ENCODE measurements around the gene CYP2J2.
"Not testable (repeated sequence)": the region's sequence is repeated elsewhere in the genome, so short reads cannot be mapped to it uniquely, and the experiment has no call there.

CYP2J2 gene

DNA sequence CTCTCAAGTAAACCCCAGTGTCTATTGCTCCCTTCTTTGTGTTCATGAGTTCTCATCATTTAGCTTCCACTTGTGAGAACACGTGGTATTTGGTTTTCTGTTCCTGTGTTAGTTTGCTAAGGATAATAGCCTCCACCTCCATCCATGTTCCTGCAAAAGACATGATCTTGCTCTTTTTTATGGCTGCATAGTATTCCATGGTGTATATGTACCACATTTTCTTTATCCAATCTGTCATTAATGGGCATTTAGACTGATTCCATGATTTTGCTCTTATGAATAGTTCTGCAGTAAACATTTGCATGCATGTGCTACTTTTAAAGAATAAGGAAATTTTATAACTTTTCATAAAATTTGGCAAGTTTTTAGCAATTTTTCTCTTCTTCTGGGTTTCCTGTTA is 71.3 kb downstream of the CYP2J2 start:
- H3K27ac ChIP-seq (ENCODE audit: extremely low read depth, low read depth, low read length); CTCF ChIA-PET; H3K4me3 ChIP-seq (ENCODE audit: low read depth, low read length); POLR2A ChIA-PET; H3K4me1 ChIP-seq (ENCODE audit: control insufficient read depth, insufficient read depth, low read length); H3K9me3 ChIP-seq (ENCODE audit: control insufficient read depth, insufficient read depth, low read depth, low read length): not testable (repeated sequence)
- TF ChIP-seq ZNF146 (tag by site-specific recombination; IDR thresholded peaks at IDR 0.05) (peak; percentile 94), ZNF580 (tag by site-specific recombination; IDR thresholded peaks at IDR 0.05) (0 out of 2 replicates have a peak, but pooled peaks have one; percentile 21)
- H3K36me3 ChIP-seq (ENCODE audit: control insufficient read depth in 2 of 2, insufficient read depth in 1 of 2, low read length in 2 of 2) = peaks cover 0 to 11% of the 10 kb centered on the region in 2 experiments

DNA sequence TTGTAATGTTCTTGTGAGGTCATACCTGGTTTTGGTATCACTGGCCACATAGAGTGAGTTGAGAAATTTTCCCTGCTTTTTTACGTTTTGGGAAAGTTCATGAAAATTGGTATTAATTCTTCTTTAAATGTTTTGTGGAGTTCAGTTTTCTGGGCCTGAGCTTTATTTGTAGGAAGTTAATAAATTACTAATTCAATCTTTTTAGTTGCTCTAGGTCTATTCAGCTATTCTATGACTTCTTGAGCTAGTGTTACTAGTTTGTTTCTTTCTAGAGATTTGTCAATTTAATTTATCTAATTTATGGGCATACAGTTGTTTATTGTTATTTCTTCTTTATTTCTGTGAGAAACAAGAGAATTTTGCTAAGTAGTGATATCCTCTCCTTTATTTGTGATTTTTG is 74.5 kb downstream of the CYP2J2 start:
- POLR2A ChIA-PET = no interaction called here
- CTCF ChIA-PET = interaction anchor here (0.5 to 1.0 kb wide), 2 partner anchors 95 to 1386 kb away, joined by 3 to 4 read pairs; no protein-coding TSS in a partner anchor
- peaks cover 23 to 29% of the 10 kb centered on the region in 2 experiments for H3K36me3 ChIP-seq (ENCODE audit: control insufficient read depth in 2 of 2, insufficient read depth in 1 of 2, low read length in 2 of 2)
- H3K27ac ChIP-seq (ENCODE audit: extremely low read depth, low read depth, low read length) = no peak overlapping the region
- TF ChIP-seq ZNF426 (tag by site-specific recombination; IDR thresholded peaks at IDR 0.05) = no peak
- TF ChIP-seq FEZF1 (tag by site-specific recombination; IDR thresholded peaks at IDR 0.05) = no peak
- TF ChIP-seq ZNF580 (tag by site-specific recombination; IDR thresholded peaks at IDR 0.05) = no peak
- no peaks in the 10 kb centered on the region for H3K9me3 ChIP-seq (ENCODE audit: control insufficient read depth, insufficient read depth, low read depth, low read length)
- no peaks in the 10 kb centered on the region for H3K4me1 ChIP-seq (ENCODE audit: control insufficient read depth, insufficient read depth, low read length)
- H3K4me3 ChIP-seq (ENCODE audit: low read depth, low read length) = no peak overlapping the region

GRCh38 chr1:59846895-59847282 is 79.7 kb downstream of the CYP2J2 start:
- Histone ChIP-seq H3K4me3 (ENCODE audit: low read depth, low read length) (no peak overlapping the region), H3K36me3 (ENCODE audit: control insufficient read depth in 2 of 2, insufficient read depth in 1 of 2, low read length in 2 of 2) (peaks cover 47 to 48% of the 10 kb centered on the region in 2 experiments; a peak in 2 of 3 replicates), H3K9me3 (ENCODE audit: control insufficient read depth, insufficient read depth, low read depth, low read length) (no peaks in the 10 kb centered on the region), H3K27ac (ENCODE audit: extremely low read depth, low read depth, low read length) (no peak overlapping the region), H3K4me1 (ENCODE audit: control insufficient read depth, insufficient read depth, low read length) (no peaks in the 10 kb centered on the region)
- ChIA-PET POLR2A (no interaction called here), CTCF (no interaction called here)
- TF ChIP-seq KLF8 (tag by site-specific recombination; IDR thresholded peaks at IDR 0.05) (no peak), ZNF768 (tag by site-specific recombination; IDR thresholded peaks at IDR 0.05) (no peak), GFI1B (tag by site-specific recombination; IDR thresholded peaks at IDR 0.05) (no peak), ZNF169 (tag by site-specific recombination; IDR thresholded peaks at IDR 0.05) (no peak), ZNF426 (tag by site-specific recombination; IDR thresholded peaks at IDR 0.05) (no peak), ZXDB (tag by site-specific recombination; IDR thresholded peaks at IDR 0.05) (no peak), ZNF433 (tag by site-specific recombination; IDR thresholded peaks at IDR 0.05; ENCODE audit: low read depth) (no peak)

- H3K4me1 ChIP-seq (ENCODE audit: control insufficient read depth, insufficient read depth, low read length) = no peaks in the 10 kb centered on the region
- no peak overlapping the region for H3K4me3 ChIP-seq (ENCODE audit: low read depth, low read length)
- H3K27ac ChIP-seq (ENCODE audit: extremely low read depth, low read depth, low read length) = no peak overlapping the region
- H3K36me3 ChIP-seq (ENCODE audit: control insufficient read depth in 2 of 2, insufficient read depth in 1 of 2, low read length in 2 of 2) = peaks cover 52 to 54% of the 10 kb centered on the region in 2 experiments; a peak in 2 of 3 replicates
- POLR2A ChIA-PET = no interaction called here
- TF ChIP-seq, protein P1, sequence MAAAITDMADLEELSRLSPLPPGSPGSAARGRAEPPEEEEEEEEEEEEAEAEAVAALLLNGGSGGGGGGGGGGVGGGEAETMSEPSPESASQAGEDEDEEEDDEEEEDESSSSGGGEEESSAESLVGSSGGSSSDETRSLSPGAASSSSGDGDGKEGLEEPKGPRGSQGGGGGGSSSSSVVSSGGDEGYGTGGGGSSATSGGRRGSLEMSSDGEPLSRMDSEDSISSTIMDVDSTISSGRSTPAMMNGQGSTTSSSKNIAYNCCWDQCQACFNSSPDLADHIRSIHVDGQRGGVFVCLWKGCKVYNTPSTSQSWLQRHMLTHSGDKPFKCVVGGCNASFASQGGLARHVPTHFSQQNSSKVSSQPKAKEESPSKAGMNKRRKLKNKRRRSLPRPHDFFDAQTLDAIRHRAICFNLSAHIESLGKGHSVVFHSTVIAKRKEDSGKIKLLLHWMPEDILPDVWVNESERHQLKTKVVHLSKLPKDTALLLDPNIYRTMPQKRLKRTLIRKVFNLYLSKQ (tag by site-specific recombination; IDR thresholded peaks at IDR 0.05; ENCODE audit: borderline replicate concordance) = no peak
- peak; percentile 79 for TF ChIP-seq ZNF366 (tag by site-specific recombination; conservative IDR thresholded peaks at IDR 0.05)
- TF ChIP-seq ZBTB20 (tag by site-specific recombination; IDR thresholded peaks at IDR 0.05) = no peak
- TF ChIP-seq ZNF837 (tag by site-specific recombination; IDR thresholded peaks at IDR 0.05) = no peak
- no peak for TF ChIP-seq ZNF266 (tag by site-specific recombination; IDR thresholded peaks at IDR 0.05; ENCODE audit: low read depth)
- no peaks in the 10 kb centered on the region for H3K9me3 ChIP-seq (ENCODE audit: control insufficient read depth, insufficient read depth, low read depth, low read length)
- CTCF ChIA-PET = no interaction called here
Measured at GRCh38 chr1:59846209-59846894, 80.2 kb downstream of the CYP2J2 start.

All from HEK293 (cell line).